NCI-H226 (cell line): ENCODE measurements around the gene SPDYE1.
"Not testable (repeated sequence)": the region's sequence is repeated elsewhere in the genome, so short reads cannot be mapped to it uniquely, and the experiment has no call there.

Experiments
- DNase-seq: peaks from one replicate; pipeline ENCODE4 v3.0.0-alpha.2; 2015

SPDYE1 gene, protein sequence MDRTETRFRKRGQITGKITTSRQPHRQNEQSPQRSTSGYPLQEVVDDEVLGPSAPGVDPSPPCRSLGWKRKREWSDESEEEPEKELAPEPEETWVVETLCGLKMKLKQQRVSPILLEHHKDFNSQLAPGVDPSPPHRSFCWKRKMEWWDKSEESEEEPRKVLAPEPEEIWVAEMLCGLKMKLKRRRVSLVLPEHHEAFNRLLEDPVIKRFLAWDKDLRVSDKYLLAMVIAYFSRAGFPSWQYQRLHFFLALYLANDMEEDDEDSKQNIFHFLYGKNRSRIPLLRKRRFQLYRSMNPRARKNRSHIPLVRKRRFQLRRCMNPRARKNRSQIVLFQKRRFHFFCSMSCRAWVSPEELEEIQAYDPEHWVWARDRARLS

DNA sequence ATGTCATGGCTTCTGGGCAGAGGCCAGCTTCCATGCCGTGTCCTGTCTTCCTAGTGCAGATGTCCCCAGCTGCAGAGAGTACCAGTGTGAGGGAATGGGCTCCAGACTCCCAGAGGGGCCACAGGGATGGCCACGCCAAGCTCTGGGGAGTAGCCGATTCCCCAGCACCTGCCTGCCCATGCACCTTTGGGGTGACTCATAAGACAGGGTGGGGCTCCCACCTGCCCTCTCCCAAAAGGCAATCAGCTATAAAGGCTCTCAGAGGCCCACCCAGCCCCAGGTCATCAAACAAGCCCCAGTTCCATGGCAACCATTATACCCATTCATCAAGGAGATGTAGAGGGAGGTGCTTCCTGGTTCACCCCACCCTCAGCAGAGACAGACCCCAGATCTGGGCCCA, at the start of gene SPDYE1:
Gene SPDYE1, plus strand, starts transcription at position 366 of the 400 bp plus-strand sequence. CDS start 2,053 bp downstream, outside the sequence.
- DNase-seq = not testable (repeated sequence)

DNA sequence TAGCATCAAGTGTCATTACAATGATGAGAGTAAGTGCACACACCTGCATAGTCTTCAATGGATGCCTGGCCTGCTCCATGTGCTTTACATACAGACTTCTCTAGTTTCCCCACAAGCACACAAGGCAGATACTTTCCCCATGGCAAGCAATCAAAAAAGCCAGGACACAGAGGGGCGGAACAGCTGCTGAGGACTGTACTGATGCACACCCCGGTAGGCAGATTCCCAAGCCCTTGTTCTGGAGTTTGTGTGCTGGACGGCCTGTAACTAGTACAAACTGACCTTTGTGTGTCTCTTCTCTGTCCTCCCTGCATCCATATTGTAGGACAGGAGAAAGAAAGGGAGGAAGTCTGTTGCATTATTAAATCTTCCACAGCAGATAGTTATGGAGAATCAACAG, 45.7 kb upstream of the SPDYE1 start:
- DNase-seq = no peak

DNA sequence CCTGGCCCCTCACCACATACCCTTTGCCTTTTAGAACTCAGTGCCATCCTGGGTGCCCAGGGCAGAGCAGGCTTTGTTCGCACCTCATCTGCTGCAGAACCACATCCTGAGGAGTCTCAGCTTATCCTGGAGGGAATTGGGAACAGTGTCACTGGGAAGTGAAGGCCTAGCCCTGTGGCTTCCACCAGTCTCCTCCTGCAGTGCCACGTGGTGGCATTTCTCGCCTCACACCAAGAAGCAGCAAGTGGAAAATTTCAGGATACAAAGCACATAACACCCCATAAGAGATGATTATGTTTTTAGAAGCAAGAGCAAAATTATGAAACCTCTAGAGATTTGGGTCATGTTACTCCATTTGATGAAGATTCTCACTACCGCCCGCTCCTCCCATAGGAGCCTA, 44.6 kb upstream of the SPDYE1 start:
- no peak for DNase-seq

DNA sequence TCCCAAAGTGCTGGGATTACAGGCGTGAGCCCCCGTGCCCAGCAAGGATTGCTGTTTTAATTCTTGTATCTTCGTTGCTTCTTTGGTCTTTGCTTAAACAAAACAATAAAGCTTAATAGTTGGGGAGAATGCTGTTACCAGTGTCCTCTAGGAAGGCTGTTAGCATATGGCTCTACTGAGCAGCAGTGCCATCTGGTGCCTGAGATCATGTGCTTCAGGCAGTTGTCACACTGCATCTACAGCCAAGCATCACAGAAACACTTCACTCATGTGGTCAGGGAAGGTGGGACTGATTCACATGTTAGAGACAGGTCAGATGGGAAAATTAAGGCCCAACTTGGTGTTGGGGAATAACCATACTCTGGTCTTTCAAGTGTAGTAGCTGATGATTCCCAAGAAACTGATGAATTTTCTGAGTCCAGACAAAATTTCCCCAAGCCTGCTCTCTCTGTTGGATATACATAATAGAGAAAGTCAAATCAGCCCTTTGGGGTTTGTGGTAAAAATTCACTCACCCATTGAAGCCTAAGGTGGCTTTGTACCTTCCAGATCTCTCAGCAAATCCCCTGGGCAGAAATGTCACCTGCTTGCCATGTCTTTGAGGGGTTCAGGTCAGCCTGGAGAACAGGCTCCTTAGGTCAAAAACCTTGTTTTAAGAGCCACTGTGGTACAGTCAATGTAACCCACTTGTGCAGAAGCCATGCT, 43.0 kb upstream of the SPDYE1 start:
- peak; percentile 12 for DNase-seq

DNA sequence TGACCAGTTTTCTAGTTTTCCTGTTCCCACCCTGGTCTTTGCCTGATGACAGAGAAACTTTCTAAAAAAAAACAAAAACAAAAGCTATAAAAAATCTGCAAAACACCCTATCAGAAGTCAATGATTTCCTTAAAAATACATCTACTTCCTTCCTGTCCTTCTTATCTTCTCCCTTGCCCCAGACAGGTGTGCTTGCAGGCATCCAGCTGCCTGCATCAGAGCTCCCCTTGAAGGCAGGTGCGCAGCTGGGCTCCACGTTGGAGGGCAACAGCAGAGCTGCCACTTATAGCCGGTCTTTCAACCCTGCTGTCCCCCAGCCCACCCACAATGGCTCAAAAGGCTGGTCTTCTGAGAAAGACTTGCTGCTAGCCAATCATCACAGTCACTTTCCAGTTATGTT, 41.7 kb upstream of the SPDYE1 start:
- DNase-seq = no peak

DNA sequence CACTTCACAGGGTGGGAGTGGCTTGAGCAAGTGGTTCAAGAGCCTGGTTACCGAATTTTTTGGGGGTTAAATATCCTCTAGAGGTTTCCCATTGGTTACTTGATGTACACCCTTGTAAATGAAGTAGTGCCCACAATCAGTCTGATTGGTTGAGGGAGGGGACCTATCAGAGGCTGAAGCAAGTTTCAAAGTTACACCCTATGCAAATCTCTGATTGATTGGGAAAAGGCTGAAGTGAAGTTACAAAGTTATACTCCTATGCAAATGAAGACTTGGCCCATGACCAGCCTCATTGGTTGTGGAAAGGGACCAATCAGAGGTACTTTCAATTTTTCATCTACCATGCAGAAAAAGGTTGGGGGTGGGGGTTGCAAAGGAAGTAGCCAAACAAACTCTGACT, 36.8 kb upstream of the SPDYE1 start:
- DNase-seq = no peak

DNA sequence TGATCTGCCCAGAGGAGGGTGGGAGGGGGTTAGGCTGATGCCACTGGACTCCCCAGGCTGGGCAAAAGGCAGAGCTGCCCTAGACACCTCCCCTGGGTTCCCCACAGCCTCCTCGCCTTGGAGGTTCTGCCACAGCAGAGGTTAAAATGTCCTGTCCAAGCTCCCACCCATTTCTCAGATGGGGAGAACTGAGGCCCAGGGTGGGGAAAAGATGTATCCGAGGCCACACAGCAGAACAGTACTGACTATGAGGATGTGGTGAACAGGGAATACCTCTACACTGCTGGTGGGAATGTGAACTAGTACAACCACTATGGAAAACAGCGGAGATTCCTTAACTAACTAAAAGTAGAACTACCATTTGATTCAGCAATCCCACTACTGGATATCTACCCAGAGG, 31.3 kb upstream of the SPDYE1 start:
- not testable (repeated sequence) for DNase-seq

DNA sequence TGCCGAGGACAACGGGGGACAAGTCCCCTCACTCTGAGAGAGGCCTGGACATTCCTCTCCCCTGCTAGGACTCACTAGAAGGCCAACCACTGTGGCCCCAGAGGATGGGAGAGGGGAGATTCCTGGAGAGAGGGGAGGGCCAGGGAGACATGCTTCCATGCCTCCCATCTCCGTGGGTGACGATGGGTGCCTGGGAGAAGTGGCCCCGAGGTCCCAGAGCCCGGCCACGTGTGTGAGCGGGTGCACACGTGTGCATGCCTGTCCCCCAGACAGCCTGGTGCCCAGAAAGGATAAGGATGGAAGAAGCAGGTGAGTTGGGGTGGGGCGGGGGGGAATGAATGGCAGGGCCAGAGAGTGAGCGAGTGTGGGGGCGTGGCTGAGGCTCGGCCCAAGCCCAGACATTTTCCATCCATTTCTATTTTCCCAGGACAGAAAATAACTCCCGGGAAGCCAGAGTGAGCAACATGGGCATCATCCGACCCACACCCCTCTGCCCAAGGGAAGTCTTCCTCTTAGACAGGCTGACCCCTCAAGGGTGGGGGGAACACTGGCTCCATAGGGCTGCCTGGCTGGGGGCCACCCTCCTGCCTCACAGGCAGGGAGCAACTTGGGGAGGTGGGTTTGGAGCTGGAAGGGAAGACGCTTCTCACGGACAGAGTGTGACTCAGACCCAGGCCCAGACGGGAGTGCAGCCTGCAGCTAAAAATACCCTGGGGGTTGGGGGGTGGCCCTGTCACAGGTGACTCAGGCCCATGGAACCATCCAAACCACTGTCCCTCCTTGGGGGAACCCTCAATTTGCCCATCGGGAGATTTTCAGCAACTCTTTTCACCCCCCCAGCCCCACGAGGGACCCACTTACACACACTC, 29.3 kb upstream of the SPDYE1 start:
- not testable (repeated sequence) for DNase-seq

DNA sequence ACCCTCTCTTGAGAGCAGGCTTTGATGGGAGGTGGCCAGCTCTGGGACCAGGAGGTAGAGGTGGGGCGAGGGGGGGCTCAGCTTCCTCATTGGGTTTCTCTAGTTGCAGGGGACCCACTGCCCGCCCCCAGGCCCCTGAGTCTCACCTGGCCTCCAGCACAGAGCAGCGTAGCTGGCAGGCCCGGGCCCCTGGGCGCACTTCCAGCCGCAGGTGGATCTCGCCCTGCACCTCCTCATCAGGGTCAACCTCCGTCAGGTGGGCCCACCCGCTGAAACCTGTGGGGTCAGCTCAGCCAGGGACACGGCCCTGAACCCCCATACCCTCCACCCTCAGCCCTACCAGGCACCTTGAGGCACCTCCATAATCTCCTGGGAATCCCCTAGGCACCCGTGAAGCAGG, 28.1 kb upstream of the SPDYE1 start:
- not testable (repeated sequence) for DNase-seq

DNA sequence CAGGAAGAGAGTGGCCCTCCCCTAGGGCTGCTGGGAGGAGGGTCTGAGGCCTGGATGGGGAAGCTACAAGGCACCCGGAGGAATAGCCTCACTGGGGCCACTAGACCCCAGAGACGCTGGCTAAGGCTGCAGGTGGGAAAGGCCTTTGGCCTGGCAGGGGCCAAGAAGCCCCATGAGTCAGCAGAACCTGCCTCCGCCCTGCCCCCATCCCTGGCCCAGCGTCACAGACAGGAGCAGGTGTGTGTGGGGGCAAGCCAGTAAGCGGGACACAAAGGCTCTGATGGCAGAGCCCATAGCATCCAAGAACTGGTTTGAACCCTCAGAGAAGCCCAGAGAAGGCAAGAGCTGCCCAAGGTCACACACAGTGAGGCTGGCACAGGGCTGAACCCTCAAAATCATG, 27.0 kb upstream of the SPDYE1 start:
- not testable (repeated sequence) for DNase-seq

DNA sequence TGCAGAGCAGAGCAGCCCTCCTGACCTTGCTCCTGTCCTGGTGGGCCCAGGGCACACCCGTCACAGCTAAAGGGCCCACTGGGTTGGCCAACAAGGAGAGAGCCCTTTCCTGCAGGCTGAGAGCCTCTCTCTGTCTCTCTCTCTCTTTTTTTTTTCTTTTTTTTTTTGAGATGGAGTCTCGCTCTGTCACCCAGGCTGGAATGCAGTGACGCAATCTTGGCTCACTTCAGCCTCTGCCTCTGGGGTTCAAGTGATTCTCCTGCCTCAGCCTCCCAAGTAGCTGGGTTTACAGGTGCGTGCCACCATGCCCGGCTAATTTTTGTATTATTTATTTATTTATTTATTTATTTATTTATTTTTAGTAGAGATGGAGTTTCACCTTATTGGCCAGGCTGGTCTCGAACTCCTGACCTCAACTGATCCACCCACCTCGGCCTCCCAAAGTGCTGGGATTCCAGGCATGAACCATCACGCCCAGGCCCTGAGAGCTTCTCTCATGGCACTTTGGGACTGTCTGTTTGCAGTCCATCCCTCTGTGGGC, 23.6 kb upstream of the SPDYE1 start:
- DNase-seq = not testable (repeated sequence)

DNA sequence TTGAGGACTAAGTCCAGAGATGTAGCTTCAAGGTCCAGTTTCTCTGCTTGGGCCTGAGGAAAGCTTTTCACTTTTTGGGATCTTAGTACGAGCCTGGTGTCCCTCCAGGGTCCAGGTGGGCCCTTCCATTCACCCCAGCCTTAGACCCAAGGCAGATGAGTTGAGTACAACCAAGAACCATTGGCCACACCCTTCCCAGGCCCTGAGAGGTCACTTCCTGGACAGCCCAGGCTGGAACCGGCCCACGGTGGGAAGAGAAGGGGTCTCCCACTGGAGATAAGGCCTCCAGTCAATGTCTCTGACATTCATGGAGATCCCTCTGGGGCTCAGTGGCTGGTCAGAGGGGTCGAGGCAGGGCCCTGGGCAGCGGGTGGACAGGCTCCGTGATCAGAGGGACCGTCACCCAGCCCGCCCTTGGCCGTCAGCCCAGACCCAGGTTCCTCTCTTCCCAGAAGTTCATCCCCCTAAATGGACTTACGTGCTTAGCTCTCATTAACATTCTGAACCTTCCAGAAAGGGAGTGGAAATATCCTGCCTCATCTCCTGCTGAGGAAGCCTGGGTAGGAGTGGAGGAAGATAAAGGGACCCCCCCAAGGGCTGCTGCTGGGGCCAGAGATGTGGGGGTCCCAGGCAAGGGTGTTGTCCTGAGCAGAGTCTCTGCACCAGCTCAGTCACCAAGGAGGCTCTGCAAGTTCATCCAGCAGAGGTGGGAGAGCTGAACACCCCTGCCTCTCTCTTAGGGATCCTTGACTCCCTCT, 22.8 kb upstream of the SPDYE1 start:
- DNase-seq = not testable (repeated sequence)

DNA sequence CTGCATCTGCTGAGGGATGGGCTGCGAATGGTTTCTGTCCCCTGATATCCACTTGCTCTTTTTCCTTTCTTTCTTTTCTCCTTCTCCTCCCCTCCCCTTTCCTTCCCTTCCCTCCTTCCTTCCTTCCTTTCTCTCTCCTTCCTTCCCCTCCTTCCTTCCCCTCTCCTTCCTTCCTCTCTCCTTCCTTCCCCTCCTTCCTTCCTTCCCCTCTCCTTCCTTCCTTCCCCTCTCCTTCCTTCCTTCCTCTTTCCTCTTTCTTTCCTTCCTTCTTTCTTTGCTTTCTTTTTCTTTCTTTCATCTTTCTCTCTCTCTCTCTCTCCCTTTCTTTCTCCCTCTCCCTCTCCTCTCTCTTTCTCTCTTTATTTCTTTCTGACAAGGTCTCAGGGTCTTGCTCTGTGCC, 20.2 kb upstream of the SPDYE1 start:
- DNase-seq = no peak

DNA sequence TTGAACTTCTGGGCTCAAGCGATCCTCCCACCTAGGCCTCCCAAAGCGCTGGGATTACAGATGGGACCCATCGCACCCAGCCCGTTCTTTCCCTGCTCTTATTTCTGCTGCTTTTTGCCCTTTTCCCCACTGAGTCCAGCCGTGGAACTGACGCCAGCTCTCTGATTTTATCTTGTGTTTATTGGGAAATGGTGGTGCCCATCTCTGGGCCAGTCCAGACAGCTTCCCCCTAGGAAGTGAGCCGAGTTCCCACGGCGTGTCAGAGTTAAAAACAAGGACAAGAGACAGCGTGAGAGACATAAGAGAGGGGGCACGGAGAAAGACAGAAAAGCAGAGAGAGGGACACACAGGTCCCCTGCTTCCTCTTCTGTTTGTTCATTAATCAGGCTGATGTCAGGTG, 19.6 kb upstream of the SPDYE1 start:
- not testable (repeated sequence) for DNase-seq

DNA sequence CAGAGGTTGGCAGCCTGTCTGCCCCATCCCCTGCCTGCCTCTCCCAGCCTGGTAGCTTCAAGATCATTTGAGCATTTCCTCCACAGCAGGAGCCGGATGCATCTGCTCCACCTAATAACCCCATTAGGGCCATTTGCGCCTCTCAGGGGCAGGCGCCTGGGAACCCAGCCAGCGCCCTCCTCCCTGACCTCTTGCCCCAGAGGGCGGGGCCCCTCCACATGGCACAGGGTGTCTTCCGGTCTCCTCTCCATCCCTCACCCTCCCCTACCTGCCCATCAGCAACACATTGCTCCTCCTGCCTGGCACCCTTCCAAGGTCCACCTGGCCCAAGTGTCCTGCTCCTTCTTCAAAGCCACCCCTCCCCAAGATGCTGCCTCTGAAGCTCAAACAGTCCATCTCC, 14.8 kb upstream of the SPDYE1 start:
- not testable (repeated sequence) for DNase-seq

DNA sequence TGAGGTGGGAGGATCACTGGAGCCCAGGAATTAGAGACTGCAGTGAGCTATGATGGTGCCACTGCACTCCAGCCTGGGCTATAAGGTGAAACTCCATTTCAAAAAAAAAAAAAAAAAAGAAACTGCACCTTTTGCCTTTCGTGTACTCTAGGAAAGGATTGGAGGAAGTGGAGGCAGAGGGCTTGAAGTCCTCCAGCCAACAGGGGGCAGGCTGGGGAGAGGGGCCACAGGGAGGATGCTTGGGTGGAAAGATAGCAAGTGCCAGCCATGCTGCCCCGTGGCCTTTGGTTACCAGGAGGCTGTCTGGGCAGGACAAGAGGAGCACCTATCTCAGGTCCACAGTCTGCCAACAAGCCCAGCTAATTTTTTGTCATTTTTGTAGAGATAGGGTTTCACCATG, 14.0 kb upstream of the SPDYE1 start:
- not testable (repeated sequence) for DNase-seq

DNA sequence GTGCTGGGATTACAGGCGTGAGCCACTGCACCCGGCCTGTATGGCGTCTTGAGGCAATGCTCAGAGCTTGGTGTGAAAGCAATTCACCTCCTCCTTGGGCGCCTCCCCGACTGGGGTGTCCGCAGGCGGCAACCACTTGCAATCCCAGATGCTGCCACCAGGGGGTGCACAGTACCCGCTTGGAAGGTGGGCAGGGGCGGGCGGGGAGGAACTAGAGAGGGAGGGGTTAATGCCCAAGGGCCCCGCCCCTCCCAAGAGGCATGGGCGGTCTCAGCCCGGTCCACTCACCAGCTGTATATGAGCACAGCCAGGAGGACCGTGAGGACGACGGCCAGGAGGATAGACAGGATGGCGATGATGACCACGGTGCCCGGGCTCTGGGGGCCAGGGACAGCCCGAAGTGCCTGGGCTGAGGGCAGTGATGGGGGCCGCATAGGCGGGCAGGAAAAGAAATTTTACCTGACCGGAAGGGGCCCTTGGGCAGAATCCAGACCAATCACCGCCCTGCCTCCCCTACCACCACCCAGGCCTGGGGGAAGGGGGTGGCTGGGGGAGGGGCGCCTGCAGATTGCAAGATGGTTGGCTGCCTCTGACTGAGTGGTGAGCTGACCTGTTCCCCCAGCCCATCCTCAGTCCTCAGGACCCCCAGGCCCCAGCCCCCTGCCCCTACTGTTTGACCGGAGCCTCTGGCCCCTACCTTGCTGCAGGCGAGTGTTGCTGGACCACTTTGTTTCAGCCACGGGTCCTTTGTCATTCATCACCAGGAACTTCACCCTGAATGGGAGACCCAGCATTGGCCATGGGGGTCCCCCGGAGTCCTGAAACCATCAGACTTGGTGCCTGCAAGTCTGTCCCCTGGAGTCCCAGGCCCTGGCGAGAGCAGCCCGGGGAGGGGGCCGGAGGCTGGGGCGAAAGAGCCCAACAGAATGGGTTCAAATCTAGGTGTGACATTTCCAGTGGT, 11.5 kb upstream of the SPDYE1 start:
- peak; percentile 56 for DNase-seq

DNA sequence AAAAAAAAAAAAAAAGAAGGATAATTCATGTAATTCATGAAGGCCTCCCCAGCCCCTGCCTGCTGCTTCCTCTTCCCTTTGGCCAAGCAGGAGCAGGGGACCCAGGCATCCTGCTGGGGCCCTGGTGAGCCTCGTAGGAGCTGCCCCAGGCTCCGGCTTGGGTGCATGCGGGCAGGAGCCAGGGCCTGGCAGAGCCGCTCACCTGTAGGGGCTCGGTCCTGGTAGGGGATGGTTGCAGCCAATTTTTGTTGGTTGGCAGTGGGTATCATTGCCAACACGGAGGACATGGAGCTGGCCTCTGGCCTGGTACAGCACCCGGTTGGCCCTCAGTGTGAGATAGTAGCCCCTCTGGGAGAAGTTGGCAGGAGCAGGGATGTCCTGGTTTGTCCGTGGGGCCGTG, 10.2 kb upstream of the SPDYE1 start:
- not testable (repeated sequence) for DNase-seq

DNA sequence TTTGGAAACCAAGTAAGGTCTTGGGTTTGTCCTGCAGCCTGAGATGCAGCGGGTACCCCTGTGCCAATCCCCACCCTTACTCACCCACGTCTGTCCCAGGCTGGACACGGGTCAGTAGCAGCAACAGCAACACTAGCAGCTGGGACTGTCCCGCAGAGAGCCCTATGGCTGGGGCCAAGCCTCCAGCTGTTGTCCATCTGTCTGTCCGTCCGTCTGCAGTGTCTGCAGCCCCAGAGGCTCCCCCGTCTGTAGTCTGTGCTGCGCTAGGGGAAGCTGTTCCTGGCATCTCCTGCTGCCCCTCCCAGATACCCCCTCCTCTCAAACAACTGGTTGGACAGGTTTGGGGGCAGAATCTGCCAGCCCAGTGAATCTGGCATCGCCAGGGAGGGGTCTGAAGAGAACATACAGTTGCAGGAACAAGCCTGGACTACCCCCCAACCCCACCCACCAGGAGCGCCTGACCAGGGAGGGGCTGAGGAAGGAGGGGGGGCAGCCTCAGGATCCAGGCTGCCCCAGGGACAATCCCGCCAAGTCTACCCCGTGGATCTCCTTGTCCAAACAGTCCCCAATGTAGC, 7.6 kb upstream of the SPDYE1 start:
- DNase-seq = not testable (repeated sequence)

DNA sequence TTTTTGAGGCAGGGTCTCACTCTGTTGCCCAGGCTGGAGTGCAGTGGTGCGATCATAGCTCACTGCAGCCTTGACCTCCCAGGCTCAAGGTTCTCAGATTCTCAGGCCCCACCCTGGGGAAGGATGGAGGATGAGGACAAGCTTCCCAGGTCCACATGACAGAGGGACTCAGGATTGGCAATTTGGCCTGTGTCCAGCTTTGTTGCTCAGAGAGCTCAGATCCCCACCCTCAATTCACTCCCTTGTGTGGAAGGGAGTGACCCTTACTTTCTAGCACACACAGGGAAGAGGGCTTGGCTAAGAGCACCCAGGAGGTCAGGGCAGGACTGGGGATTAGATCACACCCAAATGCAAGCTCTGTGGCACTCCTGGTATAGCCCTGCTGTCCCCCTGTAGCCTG, 6.9 kb upstream of the SPDYE1 start:
- DNase-seq = not testable (repeated sequence)

DNA sequence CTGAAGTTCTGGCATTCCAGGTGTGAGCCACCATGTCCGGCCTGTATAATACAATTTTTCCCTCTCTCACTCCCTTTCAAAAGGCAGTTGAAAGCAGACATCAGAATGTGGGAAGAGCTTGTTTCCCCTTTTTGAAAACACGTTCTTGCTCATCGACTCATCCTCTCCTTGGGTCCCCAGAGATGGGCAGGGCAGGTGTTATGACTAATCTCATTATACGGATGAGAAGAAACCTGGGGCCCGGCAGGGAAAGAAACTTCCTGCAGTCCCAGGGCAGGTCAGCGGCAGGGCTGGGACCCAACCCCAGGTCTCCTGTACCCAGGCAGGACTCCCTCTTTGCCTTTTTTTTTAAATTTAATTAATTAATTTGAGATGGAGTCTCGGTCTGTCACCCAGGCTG, 4.8 kb upstream of the SPDYE1 start:
- peak; percentile 39 for DNase-seq
